Gastroesophageal sphincter (tissue), 3 donors: ENCODE data around the gene DAND5.

ENCODE experiments used
- CTCF ChIP-seq, 4 experiments: fragments of 200-600 bp in 2 of 4; fragments of 450-650 bp in 2 of 4; sonication (generic) in 1 of 4; IDR thresholded peaks; one replicate each; pipeline ENCODE4 v1.5.1; 2017 to 2019; ENCODE audit warnings: antibody characterized with exemption in 4 of 4, mild to moderate bottlenecking in 2 of 4, moderate library complexity in 2 of 4
- EP300 ChIP-seq: sonication (generic); formaldehyde crosslinking; IDR thresholded peaks from one replicate; pipeline ENCODE4 v1.6.1; 2017; ENCODE audit warnings: antibody characterized with exemption, mild to moderate bottlenecking
- POLR2A ChIP-seq, 2 donors: fragments of 450-650 bp; IDR thresholded peaks; one replicate each; pipeline ENCODE4 v1.6.1; 2017; ENCODE audit warnings: antibody characterized with exemption in 2 of 2, mild to moderate bottlenecking in 2 of 2, moderate library complexity in 1 of 2
- POLR2AphosphoS5 ChIP-seq: sonication (generic); formaldehyde crosslinking; IDR thresholded peaks from one replicate; pipeline ENCODE4 v1.6.1; 2017; ENCODE audit warnings: antibody characterized with exemption

- TF ChIP-seq POLR2AphosphoS5, result no peak
- no peak for TF ChIP-seq CTCF (IDR thresholded peaks at IDR 0.05)
- no peak for TF ChIP-seq POLR2A (IDR thresholded peaks at IDR 0.05)
- TF ChIP-seq EP300, result no peak
Measured at GRCh38 chr19:13011653-13012389, 42.4 kb downstream of the DAND5 start.
